ENCODE measurements around the gene BIN1. TPM values are rescaled to one million over a fixed set of nuclear protein-coding genes. Genes with fewer than 3 reads are reported as not detected.

The BIN1 gene
- total RNA-seq, 1 donor from 2014 or later, result 597 TPM

DNA sequence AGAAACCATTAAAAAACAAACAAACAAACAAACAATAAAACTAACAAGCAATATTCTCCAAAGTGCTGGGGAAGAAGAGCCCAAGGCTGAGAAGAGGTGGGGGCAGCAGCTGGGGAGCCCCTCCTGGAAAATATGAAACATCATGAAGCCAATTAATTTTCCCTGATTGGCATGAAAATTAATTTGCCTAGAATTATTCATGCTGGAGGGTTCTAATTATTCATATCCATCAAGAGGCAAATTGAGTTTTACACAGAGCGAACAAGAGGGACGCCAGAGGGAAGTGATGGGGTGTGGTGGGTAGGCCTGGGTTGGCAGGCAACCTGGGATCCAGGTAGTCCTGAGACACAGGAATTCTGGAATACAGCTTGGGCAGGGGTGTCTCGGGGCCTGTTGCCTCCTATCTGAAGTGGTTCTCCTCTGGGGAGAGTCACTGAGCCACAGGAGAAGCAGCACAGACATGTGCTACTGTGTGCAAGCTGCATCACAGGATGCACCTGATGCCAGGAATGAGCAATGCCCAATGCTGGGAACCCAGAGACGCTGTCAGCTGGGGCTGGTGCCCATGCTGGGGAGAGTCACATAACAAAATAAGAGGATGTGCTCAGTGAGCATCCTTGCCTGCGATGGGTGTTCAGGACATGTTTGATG lies 107.7 kb downstream of the BIN1 start:
- no peak overlapping the region for H3K9ac ChIP-seq (ENCODE audit: low read depth in 1 of 3, low read length in 3 of 3)
- no peak overlapping the region for H3K27ac ChIP-seq (ENCODE audit: low read depth, low read length)
- no peak overlapping the region for H3K4me3 ChIP-seq (ENCODE audit: low read length in 3 of 3)
- H3K4me1 ChIP-seq (ENCODE audit: control insufficient read depth in 3 of 3, insufficient read depth in 3 of 3, low read length in 3 of 3), result no peaks in the 10 kb centered on the region
- peaks cover 0 to 2% (median 0%) of the 10 kb centered on the region in 3 donors for H3K27me3 ChIP-seq (ENCODE audit: control insufficient read depth in 3 of 3, insufficient read depth in 3 of 3, low read length in 3 of 3)
- no peaks in the 10 kb centered on the region for H3K36me3 ChIP-seq (ENCODE audit: control insufficient read depth in 3 of 3, insufficient read depth in 3 of 3, low read length in 3 of 3)
- no peaks in the 10 kb centered on the region for H3K9me3 ChIP-seq (ENCODE audit: control insufficient read depth in 3 of 3, low read length in 3 of 3)

DNA sequence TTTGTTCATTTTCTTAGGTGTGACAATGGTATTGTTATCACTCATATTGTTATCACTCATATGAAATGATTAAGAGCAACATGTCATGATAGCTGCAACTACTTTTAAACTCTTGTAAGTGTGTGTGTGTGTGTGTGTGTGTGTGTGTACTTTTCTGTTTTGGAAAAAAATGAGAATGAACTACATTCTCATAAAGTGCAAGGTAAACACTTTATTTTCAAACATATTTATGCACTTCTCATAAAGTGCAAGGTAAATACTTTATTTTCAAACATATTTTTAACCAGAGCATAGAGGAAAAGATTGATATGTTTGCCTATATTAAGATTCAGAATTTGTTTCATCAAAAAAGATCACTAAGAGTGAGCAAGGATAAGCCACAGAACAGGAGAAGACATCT lies 108.5 kb downstream of the BIN1 start:
- H3K4me1 ChIP-seq (ENCODE audit: control insufficient read depth in 3 of 3, insufficient read depth in 3 of 3, low read length in 3 of 3), result no peaks in the 10 kb centered on the region
- peaks cover 0 to 2% (median 0%) of the 10 kb centered on the region in 3 donors for H3K27me3 ChIP-seq (ENCODE audit: control insufficient read depth in 3 of 3, insufficient read depth in 3 of 3, low read length in 3 of 3)
- H3K36me3 ChIP-seq (ENCODE audit: control insufficient read depth in 3 of 3, insufficient read depth in 3 of 3, low read length in 3 of 3), result no peaks in the 10 kb centered on the region
- H3K9me3 ChIP-seq (ENCODE audit: control insufficient read depth in 3 of 3, low read length in 3 of 3), result no peaks in the 10 kb centered on the region
- H3K4me3 ChIP-seq (ENCODE audit: low read length in 3 of 3), result no peak overlapping the region
- H3K9ac ChIP-seq (ENCODE audit: low read depth in 1 of 3, low read length in 3 of 3), result no peak overlapping the region
- no peak overlapping the region for H3K27ac ChIP-seq (ENCODE audit: low read depth, low read length)

Small RNAs within 50 kb of the gene (small RNA-seq; reads per million reads assigned to genes)
- gene RNU7-182P, result not detected

Other genes with a start within 250 kb of the BIN1 start
- gene TEX51, start 208.3 kb downstream of the BIN1 start, total RNA-seq, result not detected
- 2.6 TPM for gene CYP27C1, start 113.1 kb upstream of the BIN1 start, total RNA-seq
- gene ERCC3, start 187.0 kb upstream of the BIN1 start, total RNA-seq, result 28.7 TPM